ENCODE results near the gene NUP210. TPM values are rescaled to one million over a fixed set of nuclear protein-coding genes. Genes with fewer than 3 reads are reported as not detected.

NUP210 gene
- total RNA-seq = 100 to 1,000 TPM; 127 to 131 TPM

DNA sequence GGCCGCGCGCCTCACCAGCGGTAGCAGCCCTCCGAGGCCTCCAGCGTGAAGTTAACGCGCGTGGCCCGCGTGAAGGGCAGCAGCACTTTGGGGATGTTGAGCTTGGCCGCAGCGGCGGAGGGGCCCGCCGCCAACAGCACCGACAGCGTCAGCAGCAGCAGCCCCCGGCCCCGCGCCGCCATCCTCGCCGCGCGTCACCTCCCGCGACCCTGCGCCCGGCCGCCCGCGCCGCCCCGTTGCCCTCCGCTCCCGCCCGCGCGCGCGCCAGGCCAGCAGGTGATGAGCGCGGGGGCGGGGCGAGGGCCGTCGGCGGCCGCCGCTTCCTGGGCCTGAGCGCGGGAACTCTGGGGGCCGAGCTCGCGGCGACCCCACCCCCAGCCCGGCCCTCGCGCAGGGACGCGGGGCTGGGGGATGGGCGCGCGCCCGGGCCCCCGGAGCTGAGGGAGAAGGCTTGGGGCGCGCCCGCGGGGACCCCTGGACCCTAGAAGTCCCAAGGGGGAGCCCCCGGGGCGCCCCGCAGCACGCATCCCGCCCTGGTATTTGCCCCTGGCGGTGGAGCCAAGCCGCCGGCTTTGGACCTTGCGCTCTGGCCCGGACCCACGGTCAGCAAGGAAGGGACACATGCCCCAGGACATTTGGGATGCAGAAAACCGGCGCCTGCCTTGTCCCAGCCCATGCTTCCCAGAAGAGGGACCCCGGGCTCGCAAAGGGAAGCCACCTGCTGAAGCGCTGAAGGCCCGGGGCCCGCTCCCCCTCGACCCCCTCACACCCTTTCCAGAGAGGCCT lies at the start of gene NUP210:
TSS of gene NUP210 (minus strand) at position 278 of the 786 bp plus-strand sequence. CDS start at position 182, 96 bp downstream.
- Mint-ChIP-seq H3K4me3 (peak within 1 kb of the TSS; percentile 93), H3K4me1 (peaks cover 58% of the 10 kb centered on the region), H3K36me3 (peaks cover 34% of the 10 kb centered on the region), H3K27me3 (peaks cover 3% of the 10 kb centered on the region), H3K27ac (peak within 1 kb of the TSS; percentile 100), H3K9me3 (no peaks in the 10 kb centered on the region)
- peak; percentile 84 for DNase-seq

GRCh38 chr3:13466781-13467180 lies 46.7 kb upstream of the NUP210 start:
- no peaks in the 10 kb centered on the region for H3K4me1 Mint-ChIP-seq
- DNase-seq = no peak
- H3K27ac Mint-ChIP-seq = no peak overlapping the region
- no peaks in the 10 kb centered on the region for H3K9me3 Mint-ChIP-seq
- no peaks in the 10 kb centered on the region for H3K36me3 Mint-ChIP-seq
- H3K27me3 Mint-ChIP-seq = no peaks in the 10 kb centered on the region
- no peak overlapping the region for H3K4me3 Mint-ChIP-seq

DNA sequence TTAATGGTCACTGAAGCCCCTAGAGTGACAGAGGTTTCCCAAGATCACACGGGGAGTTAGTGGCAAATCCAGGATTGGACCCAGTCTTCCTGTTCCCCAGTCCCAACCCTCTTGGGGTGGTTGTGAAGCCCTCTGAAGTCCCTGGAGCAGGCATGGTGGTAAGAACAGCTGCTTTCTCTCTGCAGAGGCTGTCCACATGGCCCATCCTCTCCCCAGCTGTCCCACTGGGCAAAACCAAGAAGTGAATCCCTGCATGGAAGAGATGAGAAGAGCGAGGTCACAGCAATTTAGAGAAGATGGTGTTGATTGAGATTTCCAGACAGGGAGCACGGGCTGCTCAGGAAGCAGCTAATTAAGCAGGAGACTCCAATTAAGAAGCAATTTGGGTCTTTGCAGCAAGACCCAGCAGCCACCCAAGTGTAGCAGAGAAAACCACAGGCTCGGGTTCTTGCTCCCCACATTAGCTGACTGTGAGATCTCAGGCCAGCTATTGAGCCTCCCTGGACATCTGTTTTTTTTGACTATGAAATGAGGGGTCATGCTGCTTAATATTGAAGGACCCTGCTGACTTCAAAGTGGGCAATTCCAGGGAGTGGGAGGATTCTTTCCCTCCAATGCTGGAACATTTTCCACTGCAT lies 45.2 kb upstream of the NUP210 start:
- Mint-ChIP-seq H3K27me3 (no peaks in the 10 kb centered on the region), H3K4me1 (peaks cover 2% of the 10 kb centered on the region), H3K9me3 (no peaks in the 10 kb centered on the region), H3K36me3 (no peaks in the 10 kb centered on the region), H3K4me3 (no peak overlapping the region), H3K27ac (no peak overlapping the region)
- no peak for DNase-seq

- Mint-ChIP-seq H3K4me3 (no peak overlapping the region), H3K27me3 (no peaks in the 10 kb centered on the region), H3K4me1 (peaks cover 2% of the 10 kb centered on the region), H3K36me3 (no peaks in the 10 kb centered on the region), H3K9me3 (no peaks in the 10 kb centered on the region), H3K27ac (no peak overlapping the region)
- DNase-seq = no peak
These were observed 43.7 kb upstream of the NUP210 start for GRCh38 chr3:13463618-13464400.

- H3K36me3 Mint-ChIP-seq = no peaks in the 10 kb centered on the region
These were observed 42.7 kb upstream of the NUP210 start for GRCh38 chr3:13462822-13463221.

GRCh38 chr3:13462125-13462629 lies 42.1 kb upstream of the NUP210 start:
- Mint-ChIP-seq H3K4me3 (no peak overlapping the region), H3K36me3 (no peaks in the 10 kb centered on the region), H3K27ac (no peak overlapping the region), H3K4me1 (peaks cover 2% of the 10 kb centered on the region), H3K27me3 (no peaks in the 10 kb centered on the region), H3K9me3 (no peaks in the 10 kb centered on the region)
- DNase-seq = no peak

More at GRCh38 chr3:13462822-13463221, 42.7 kb upstream of the NUP210 start:
- Mint-ChIP-seq H3K27ac (no peak overlapping the region), H3K4me1 (peaks cover 2% of the 10 kb centered on the region), H3K27me3 (no peaks in the 10 kb centered on the region), H3K9me3 (no peaks in the 10 kb centered on the region), H3K4me3 (no peak overlapping the region)
- DNase-seq = no peak

DNA sequence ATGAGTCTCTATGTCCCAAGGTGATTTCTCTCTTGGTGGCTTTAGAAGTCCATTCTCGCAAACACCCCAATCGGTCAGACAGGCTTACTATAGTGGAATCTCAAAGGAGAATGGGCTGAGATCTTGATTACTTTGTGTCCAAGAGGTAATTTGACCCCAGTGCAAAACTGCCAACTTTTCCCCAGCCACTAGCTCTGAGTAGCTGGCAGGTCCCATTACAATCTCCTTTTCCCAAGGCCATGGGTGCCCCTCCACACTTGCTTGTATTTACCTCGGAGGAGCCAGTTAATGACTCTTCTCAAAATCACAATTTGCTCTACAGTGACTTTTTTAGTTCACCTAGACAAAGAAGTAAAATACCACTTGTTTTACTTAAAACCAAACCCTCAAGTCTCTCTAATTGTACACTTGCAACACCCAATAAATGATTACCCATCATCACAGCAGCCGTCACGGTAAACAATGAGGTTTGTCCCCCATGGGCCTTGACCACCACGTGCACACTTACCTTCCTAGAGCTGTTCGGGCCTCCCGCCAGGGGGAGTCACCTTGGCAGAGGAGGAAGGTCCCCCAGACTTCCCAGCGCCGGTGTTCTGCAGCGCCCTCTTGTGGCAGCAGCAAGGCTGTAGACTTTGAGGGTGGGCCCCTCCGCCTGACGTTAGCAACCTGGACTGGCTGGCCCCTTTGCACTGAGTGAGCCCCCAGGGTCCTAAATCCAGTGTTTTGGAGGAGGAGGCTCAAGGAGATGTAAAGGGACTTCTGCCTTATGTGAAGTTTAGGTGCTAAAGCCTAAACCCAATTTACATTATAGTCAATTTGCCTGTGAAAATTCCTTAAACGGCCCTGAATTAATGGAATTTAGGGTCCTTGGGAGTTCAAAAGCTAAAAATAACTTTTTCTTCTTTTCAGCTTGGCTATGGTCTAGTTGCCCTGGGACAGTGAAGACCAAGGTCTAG lies 41.3 kb upstream of the NUP210 start:
- H3K4me1 Mint-ChIP-seq = peaks cover 2% of the 10 kb centered on the region
- no peaks in the 10 kb centered on the region for H3K9me3 Mint-ChIP-seq
- H3K36me3 Mint-ChIP-seq = no peaks in the 10 kb centered on the region
- no peaks in the 10 kb centered on the region for H3K27me3 Mint-ChIP-seq
- DNase-seq = peak; percentile 83
- no peak overlapping the region for H3K27ac Mint-ChIP-seq
- no peak overlapping the region for H3K4me3 Mint-ChIP-seq

DNA sequence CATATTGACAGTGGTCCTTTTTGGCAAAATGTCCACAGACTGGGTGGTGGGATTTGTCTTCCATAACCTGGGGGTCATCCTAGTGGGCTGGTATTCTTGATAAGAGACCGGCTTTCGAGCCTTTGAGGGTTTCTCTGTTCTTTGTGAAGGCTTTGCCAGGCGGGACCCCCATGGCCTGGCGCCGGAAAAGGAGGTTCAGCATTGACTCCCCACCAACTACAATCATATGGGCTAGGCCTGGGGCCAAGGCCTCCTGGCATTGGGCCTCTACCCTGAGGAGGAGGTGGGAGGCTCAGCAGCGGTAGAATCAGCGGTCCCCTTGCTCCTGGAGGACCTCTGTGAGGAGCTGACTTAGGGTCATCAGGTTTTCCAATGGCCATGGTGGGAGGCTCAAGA lies 40.2 kb upstream of the NUP210 start:
- peaks cover 2% of the 10 kb centered on the region for H3K4me1 Mint-ChIP-seq
- no peaks in the 10 kb centered on the region for H3K27me3 Mint-ChIP-seq
- H3K4me3 Mint-ChIP-seq = no peak overlapping the region

GRCh38 chr3:13459605-13460340 lies 39.7 kb upstream of the NUP210 start:
- no peak overlapping the region for H3K27ac Mint-ChIP-seq
- peaks cover 2% of the 10 kb centered on the region for H3K4me1 Mint-ChIP-seq
- no peak for DNase-seq
- no peaks in the 10 kb centered on the region for H3K36me3 Mint-ChIP-seq
- H3K27me3 Mint-ChIP-seq = no peaks in the 10 kb centered on the region
- H3K4me3 Mint-ChIP-seq = no peak overlapping the region
- H3K9me3 Mint-ChIP-seq = no peaks in the 10 kb centered on the region

More for the DNA sequence above, 40.2 kb upstream of the NUP210 start:
- H3K36me3 Mint-ChIP-seq = no peaks in the 10 kb centered on the region
- no peak for DNase-seq
- no peaks in the 10 kb centered on the region for H3K9me3 Mint-ChIP-seq
- no peak overlapping the region for H3K27ac Mint-ChIP-seq

DNA sequence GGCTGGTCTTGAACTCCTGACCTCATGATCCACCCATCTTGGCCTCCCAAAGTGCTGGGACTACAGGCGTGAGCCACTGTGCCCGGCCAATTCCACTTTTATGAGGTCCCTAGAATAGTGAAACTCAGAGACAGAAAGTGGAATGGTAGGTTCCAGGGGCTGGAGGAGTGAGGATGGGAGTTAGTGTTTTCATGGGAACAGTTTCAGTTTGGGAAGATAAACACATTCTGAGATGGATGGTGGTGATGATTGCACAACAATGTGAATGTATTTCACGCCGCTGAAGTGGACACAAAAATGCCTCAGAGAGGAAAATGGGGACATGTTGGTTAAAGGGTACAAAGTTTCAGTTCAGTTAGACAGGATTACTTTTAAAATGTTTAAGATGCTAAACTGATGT lies 37.5 kb upstream of the NUP210 start:
- Mint-ChIP-seq H3K4me1 (peaks cover 4% of the 10 kb centered on the region), H3K36me3 (no peaks in the 10 kb centered on the region), H3K9me3 (no peaks in the 10 kb centered on the region), H3K27me3 (no peaks in the 10 kb centered on the region), H3K4me3 (no peak overlapping the region), H3K27ac (no peak overlapping the region)
- DNase-seq = no peak

DNA sequence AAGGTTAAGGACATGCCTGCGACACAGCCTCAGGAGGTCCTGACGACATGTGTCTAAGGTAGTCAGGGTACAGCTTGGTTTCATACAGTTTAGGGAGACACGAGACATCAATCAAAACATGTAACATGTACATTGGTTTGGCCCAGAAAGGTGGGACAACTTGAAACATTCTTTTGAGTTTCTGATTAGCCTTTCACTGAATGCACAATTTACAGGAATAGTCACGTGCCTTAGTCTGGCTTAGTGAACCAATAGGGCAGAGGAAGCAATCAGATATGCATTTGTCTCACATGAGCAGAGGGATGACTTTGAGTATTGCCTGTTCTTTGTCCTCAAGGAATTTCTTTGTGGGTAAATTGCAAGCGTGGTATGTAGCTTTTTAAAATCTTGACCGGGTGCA lies 35.5 kb upstream of the NUP210 start:
- H3K4me3 Mint-ChIP-seq = no peak overlapping the region
- no peaks in the 10 kb centered on the region for H3K27me3 Mint-ChIP-seq
- no peak overlapping the region for H3K27ac Mint-ChIP-seq
- H3K9me3 Mint-ChIP-seq = no peaks in the 10 kb centered on the region
- DNase-seq = no peak
- H3K36me3 Mint-ChIP-seq = no peaks in the 10 kb centered on the region
- H3K4me1 Mint-ChIP-seq = peaks cover 14% of the 10 kb centered on the region

GRCh38 chr3:13452490-13453335 lies 32.6 kb upstream of the NUP210 start:
- peak overlapping the region; percentile 84 for H3K4me3 Mint-ChIP-seq
- peak; percentile 11 for DNase-seq
- H3K4me1 Mint-ChIP-seq = peaks cover 20% of the 10 kb centered on the region
- no peaks in the 10 kb centered on the region for H3K36me3 Mint-ChIP-seq
- H3K27ac Mint-ChIP-seq = peak overlapping the region; percentile 38
- H3K9me3 Mint-ChIP-seq = no peaks in the 10 kb centered on the region
- no peaks in the 10 kb centered on the region for H3K27me3 Mint-ChIP-seq

GRCh38 chr3:13451301-13451673 lies 31.2 kb upstream of the NUP210 start:
- peak overlapping the region; percentile 87 for H3K27ac Mint-ChIP-seq
- H3K4me1 Mint-ChIP-seq = peaks cover 23% of the 10 kb centered on the region
- peak; percentile 41 for DNase-seq
- no peaks in the 10 kb centered on the region for H3K9me3 Mint-ChIP-seq
- H3K36me3 Mint-ChIP-seq = no peaks in the 10 kb centered on the region
- peak overlapping the region; percentile 84 for H3K4me3 Mint-ChIP-seq
- no peaks in the 10 kb centered on the region for H3K27me3 Mint-ChIP-seq

Measured in activated naive CD8-positive, alpha-beta T cell treated with anti-CD3 and anti-CD28 coated beads for 36 hours (primary cell).